HG02571 (cell line): ENCODE measurements around the gene ZNF664.

Experiments used
- ATAC-seq: cut with Tn5 transposase; IDR thresholded peaks from one replicate; pipeline ENCODE4 v1.9.1; 2021; ENCODE audit warnings: mild to moderate bottlenecking, moderate library complexity; ENCODE audit not compliant: unreplicated experiment

Gene ZNF664

GRCh38 chr12:124028555-124028925 lies 55.5 kb downstream of the ZNF664 start:
- no peak for ATAC-seq

DNA sequence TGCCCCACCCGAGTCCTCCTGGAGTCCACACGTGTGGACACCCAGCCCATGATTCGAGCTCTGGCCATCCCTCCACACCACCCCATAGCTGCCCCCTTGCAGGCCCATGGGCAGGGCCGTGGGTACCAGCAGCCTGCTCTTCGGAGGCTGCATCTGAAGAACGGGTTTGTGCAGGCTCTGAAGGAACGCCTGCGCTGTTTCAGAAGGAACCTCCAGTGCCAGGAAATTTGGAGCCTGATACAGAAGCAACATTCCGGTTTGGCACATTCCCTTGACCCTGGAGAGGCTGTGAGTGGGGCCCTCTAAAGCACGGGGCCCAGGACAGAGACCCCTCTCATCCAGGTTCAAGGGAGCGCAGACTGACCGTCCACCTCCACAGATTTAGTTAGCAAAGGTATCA lies 57.0 kb downstream of the ZNF664 start:
- ATAC-seq: no peak

DNA sequence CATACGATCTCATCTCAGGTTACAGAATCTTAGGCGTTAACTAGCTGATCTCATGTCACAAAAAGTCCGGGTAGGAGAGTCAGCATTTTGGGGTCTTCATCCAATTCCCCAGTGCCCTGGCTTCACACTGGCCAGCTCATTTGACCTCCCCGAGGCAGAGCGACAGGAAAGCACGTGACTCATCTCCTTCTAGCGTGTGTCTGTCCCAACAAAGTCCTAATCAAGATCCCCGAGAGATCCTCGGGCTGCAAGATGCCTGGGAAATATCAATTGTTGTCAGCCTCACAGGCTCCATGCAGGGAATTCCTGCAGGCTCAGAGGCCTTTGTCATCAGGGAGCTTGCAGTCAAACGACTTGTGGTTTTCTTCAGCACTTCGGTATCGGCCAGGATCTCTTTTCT lies 57.5 kb downstream of the ZNF664 start:
- no peak for ATAC-seq

DNA sequence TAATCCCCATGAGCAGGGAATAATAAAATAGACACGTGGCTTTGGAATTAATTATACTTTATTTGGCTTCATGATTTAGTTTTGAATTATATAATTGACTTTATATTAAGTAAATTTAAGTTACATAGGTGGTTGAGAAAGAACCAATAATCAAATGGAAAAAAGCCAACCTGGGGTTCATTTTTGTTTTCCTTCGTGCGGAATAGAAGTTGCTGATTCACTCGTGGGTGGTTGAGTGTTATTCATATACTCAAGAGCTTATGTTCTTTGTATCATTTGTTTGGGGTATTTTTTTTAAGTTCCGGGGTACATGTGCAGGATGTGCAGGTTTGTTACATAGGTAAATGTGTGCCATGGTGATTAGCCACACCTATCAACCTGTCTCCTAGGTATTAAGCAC lies 58.0 kb downstream of the ZNF664 start:
- ATAC-seq: no peak

DNA sequence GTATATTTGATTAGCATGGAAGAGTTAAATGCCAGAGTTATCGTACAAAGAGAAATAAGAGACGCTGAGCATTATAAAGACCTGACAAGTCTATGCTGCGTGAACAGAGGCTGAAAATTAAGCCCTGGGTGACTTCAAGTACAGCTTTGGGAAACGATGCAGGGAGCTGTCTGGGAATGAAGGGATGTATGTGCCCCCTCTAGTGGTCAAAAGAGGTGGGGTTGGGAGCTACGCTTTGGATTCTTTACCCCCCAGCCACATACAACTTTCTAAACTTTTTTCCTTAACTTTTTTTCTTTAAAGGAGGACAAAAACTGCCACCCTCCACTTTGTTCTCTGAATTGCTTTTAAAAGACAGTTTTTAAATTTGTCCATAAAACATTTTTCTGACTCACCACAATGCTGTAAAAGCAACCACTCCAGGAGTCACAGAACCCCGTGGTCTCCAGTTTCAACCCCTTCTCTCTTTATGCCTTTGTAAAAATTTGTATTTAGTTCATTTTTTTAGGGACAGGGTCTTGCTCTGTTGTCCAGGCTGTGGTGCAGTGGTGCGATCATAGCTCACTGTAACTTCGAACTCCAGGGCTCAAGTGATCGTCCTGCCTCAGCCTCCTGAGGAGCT lies 59.4 kb downstream of the ZNF664 start:
- no peak for ATAC-seq

DNA sequence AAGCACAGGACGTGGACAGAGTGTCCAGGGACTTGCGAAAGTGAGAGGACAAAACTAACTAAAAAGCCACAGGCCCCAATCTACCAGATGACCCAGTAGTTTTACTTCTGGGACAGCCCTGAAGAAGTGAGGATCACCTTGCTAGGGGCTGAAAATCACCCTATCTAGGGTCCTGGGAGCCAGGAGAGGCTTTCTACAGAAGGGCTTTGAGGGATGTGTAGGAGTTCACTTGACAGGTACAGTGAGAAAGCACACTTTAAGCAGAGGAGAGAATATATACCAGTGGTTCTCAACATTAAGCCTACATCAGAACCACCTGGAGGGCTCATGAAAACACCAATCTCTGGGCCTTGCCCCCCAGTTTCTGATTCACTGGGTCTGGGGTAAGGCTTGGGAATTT lies 60.8 kb downstream of the ZNF664 start:
- ATAC-seq: no peak

GRCh38 chr12:124034297-124034696 lies 61.3 kb downstream of the ZNF664 start:
- ATAC-seq: no peak

GRCh38 chr12:124035163-124035562 lies 62.1 kb downstream of the ZNF664 start:
- ATAC-seq: no peak

DNA sequence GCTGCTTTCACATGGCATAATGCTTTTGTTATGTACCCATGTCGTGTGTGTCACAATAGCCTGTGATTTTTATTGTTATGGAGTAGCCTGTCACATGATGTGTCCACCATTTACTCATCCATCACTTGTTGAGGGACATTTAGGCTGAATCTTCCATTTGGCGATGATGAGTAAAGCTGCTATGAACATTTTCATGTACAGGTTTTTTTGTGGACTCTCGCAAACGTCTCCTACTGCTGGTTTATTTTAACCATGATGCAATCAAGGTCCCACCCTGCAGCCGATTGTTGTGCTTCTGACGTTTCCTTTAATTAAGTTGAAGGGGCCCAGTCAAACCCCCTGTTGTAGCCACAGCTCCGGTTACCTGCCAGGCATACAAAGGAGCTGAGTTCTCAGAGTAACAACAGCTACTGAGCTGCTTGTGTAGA lies 63.2 kb downstream of the ZNF664 start:
- ATAC-seq: no peak

DNA sequence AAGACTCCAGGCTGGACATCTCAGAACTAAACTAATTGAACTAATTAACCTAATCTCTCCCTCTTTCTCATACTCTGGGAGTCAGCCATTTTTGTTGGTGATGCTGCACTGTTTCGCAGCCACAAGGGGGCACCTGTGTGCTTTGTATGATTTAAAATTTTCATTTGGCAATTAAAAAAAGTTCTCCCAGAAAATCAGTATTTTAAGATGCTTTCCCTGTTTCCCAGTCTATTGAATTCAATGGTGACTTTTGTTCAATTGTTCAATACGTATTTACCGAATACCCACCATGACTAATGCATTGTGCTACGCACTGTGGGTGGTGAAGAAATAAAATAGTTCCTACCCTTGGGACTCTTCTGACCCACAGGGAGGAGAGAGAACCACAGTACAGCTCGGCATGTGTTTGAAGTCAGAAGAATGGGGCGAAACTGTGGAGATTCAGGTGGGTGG lies 63.7 kb downstream of the ZNF664 start:
- ATAC-seq: no peak

GRCh38 chr12:124037331-124037730 lies 64.3 kb downstream of the ZNF664 start:
- ATAC-seq: no peak

DNA sequence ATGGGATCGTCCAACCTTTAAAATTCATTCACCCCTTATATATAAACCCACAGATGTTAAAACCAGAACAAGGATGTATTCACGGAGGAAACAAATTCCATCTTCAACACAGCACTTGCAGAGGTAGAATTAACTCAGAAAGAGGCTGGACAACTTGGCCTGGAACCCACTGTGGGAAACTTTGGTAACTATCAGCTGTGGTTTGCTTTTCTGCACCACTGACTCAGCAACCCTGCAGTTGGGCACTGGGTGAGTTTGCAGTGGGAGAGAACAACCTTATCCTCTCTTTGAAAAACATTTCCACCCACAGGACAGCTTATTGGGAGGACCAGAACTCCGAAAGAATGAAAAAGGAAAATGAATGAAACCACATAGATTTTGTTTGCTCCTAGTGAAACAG lies 66.3 kb downstream of the ZNF664 start:
- no peak for ATAC-seq

- ATAC-seq: no peak
These were observed 67.3 kb downstream of the ZNF664 start for GRCh38 chr12:124040291-124040690.

- no peak for ATAC-seq
These were observed 67.7 kb downstream of the ZNF664 start for GRCh38 chr12:124040737-124041136.

DNA sequence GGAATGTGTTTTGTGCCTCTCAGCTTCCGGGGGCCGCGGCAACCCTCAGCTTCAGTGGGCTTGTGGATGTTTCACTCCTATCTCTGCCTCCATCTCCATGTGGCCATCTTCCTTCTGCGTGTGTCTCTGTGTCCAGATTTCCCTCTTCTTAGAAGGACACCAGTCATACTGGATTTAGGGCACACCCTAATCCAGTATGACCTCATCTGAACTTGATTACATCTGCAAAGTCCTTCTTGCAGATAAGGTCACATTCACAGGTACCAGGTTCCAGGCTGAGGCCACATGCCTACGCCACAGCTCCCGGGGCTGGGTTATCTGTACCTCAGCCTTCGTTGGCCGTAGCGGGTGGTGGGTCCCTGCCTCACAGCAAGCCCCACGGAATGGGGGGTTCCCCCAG lies 68.9 kb downstream of the ZNF664 start:
- no peak for ATAC-seq

- ATAC-seq: no peak
These were observed 71.0 kb downstream of the ZNF664 start for GRCh38 chr12:124044021-124044420.

DNA sequence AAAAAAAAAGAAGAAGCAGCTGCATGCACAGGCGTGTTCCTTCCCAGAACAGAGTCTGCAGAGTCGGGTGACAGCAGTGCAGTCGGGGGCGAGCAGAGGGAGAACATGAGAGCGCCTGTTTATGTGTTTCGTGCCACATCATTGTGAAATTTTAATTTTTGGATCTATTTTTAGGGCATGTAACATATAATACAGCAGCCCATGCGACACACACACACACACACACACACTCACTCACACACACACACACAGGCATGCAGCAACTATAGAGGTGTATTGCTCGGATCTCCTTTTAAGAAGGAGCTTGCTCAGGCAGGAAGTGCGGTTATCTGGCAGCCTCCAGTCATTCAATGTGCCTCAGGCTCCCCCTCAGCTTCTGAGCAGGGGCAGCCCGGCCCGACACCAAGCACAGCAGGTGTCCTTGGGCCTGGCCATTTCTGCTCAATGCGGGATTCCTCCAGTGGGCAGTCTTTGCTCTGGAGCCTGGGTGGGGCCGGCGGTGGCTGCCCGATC lies 71.8 kb downstream of the ZNF664 start:
- ATAC-seq: no peak

DNA sequence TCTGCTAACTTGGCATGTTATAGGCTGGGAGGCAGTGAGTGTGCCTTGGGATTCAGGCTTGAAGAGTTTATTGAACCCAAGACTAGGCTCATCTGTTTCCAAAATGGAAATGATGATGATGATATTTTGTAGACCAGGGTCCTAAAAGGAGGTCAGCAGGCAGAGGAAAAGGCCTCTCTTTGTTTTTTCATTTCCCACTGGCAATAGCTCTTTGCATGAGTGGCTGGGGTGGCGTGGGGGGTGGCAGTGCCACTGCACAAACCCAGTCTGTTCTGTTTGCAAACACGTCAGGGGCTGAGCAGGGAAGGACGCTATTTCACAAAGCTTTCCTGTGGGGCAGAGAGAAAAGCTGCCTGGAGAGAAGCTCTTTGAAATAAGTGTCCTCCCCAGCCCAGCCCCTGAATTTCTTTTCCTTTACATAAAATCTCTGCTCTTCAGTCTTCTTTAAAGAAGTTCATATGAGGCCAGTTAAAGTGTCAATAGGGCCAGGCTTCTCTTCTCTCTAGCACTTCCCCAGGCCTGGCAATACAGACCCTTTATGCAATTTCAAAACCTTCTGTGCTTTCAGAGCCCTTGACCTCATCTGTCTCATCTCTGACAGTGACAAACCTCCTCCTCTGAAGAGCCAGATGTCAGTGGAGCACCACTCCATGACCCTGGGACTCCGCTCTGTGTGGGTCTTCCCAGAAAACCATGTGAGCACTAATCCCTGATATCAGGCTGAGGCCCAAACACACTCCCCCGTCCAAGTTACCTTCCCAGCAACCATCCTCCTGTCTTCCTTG lies 72.8 kb downstream of the ZNF664 start:
- no peak for ATAC-seq

- ATAC-seq: no peak
These were observed 73.4 kb downstream of the ZNF664 start for GRCh38 chr12:124046456-124046740.

DNA sequence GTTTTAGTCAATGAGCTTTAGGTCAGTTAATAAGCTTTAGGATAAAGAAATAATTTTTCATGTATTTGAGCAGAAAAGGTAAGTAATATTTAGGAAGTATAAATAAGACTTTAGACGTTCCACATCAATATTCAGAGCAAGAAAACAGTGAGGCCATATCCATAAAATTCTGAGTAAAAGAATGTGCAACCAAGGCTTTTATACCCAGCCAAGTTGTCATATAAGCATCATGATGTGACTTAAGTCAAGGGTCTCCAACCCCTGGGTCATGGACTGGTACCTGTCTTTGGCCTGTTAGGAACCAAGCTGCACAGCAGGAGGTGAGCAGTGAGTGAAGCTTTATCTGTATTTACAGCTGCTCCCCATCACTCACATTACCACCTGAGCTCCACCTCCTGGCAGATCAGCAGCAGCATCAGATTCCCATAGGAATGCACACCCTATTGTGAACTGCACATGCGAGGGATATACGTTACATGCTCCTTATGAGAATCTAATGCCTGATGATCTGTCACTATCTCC lies 74.1 kb downstream of the ZNF664 start:
- no peak for ATAC-seq

GRCh38 chr12:124049451-124050094 lies 76.6 kb downstream of the ZNF664 start:
- no peak for ATAC-seq

- ATAC-seq: no peak
These were observed 80.8 kb downstream of the ZNF664 start for GRCh38 chr12:124053851-124054250.
